Esophagus muscularis mucosa (tissue), 4 donors: ENCODE measurements around the gene NR2F6.

Source experiments
- CTCF ChIP-seq, 3 experiments: fragments of 200-600 bp in 2 of 3; fragments of 450-650 bp in 1 of 3; sonication (generic) in 2 of 3; IDR thresholded peaks; one replicate each; pipeline ENCODE4 v1.5.1; 2017 to 2019; ENCODE audit warnings: antibody characterized with exemption in 3 of 3, mild to moderate bottlenecking in 2 of 3, moderate library complexity in 1 of 3
- EP300 ChIP-seq: sonication (generic); formaldehyde crosslinking; IDR thresholded peaks from one replicate; pipeline ENCODE4 v1.6.1; 2017; ENCODE audit warnings: antibody characterized with exemption
- POLR2A ChIP-seq: fragments of 450-650 bp; IDR thresholded peaks from one replicate; pipeline ENCODE4 v1.6.1; 2017; ENCODE audit warnings: antibody characterized with exemption, moderate library complexity, mild to moderate bottlenecking, low read depth
- POLR2AphosphoS5 ChIP-seq, 2 donors: sonication (generic); formaldehyde crosslinking; IDR thresholded peaks; one replicate each; pipeline ENCODE4 v1.6.1; 2017; ENCODE audit warnings: antibody characterized with exemption in 2 of 2

- peak; percentile 60 to 78 (median 74) for TF ChIP-seq CTCF (IDR thresholded peaks at IDR 0.05)
- TF ChIP-seq EP300, result no peak
- TF ChIP-seq POLR2A, result no peak
- TF ChIP-seq POLR2AphosphoS5 (IDR thresholded peaks at IDR 0.05), result peak in 1 of 2 donors; percentile 9
Observed at GRCh38 chr19:17205237-17206140, 40.2 kb downstream of the NR2F6 start.
